Muscle of arm (tissue), 14 donors: ENCODE data around the gene PROM2. TPM values are rescaled to one million over a fixed set of nuclear protein-coding genes. Genes with fewer than 3 reads are reported as not detected.
"Not testable (repeated sequence)": the region's sequence is repeated elsewhere in the genome, so short reads cannot be mapped to it uniquely, and the experiment has no call there.

Experiments used
- DNase-seq: peaks from one replicate; pipeline ENCODE4 v3.0.0-alpha.2; 2013
- long read RNA-seq, 11 donors: transcript quantifications; one replicate each; lab custom pipeline, GENCODE V29; 2026
- polyA plus RNA-seq, 12 donors: library from polyadenylated mRNA; unstranded; fragments of 120-200 nt; gene quantifications; one replicate each; pipeline ENCODE4 v1.2.1, GENCODE V29; 2013; ENCODE audit not compliant: insufficient read length in 12 of 12

PROM2 gene, protein sequence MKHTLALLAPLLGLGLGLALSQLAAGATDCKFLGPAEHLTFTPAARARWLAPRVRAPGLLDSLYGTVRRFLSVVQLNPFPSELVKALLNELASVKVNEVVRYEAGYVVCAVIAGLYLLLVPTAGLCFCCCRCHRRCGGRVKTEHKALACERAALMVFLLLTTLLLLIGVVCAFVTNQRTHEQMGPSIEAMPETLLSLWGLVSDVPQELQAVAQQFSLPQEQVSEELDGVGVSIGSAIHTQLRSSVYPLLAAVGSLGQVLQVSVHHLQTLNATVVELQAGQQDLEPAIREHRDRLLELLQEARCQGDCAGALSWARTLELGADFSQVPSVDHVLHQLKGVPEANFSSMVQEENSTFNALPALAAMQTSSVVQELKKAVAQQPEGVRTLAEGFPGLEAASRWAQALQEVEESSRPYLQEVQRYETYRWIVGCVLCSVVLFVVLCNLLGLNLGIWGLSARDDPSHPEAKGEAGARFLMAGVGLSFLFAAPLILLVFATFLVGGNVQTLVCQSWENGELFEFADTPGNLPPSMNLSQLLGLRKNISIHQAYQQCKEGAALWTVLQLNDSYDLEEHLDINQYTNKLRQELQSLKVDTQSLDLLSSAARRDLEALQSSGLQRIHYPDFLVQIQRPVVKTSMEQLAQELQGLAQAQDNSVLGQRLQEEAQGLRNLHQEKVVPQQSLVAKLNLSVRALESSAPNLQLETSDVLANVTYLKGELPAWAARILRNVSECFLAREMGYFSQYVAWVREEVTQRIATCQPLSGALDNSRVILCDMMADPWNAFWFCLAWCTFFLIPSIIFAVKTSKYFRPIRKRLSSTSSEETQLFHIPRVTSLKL
- polyA plus RNA-seq, result 10 to 100 TPM in 1 of 12 donors, 1 to 10 TPM in 5, under 1 TPM in 4, not detected in 2; 0.41 to 15.6 (median 1.1) TPM
- long read RNA-seq, donor 1, result 0 reads
- long read RNA-seq, donor 2, result 0 reads
- long read RNA-seq, donor 3, result 0 reads
- long read RNA-seq, donor 4, result 0 reads
- long read RNA-seq, donor 5, result 0 reads
- long read RNA-seq, donor 6, result 0 reads
- long read RNA-seq, donor 7, partial matches to known transcripts, result 0 of 1 reads
- long read RNA-seq, donor 7, other reads (novel, unspliced or antisense), result 0 of 1 reads
- long read RNA-seq, donor 8, result 0 reads
- long read RNA-seq, donor 9, result 0 reads
- long read RNA-seq, donor 10, result 0 reads
- long read RNA-seq, donor 11, result 0 reads

DNA sequence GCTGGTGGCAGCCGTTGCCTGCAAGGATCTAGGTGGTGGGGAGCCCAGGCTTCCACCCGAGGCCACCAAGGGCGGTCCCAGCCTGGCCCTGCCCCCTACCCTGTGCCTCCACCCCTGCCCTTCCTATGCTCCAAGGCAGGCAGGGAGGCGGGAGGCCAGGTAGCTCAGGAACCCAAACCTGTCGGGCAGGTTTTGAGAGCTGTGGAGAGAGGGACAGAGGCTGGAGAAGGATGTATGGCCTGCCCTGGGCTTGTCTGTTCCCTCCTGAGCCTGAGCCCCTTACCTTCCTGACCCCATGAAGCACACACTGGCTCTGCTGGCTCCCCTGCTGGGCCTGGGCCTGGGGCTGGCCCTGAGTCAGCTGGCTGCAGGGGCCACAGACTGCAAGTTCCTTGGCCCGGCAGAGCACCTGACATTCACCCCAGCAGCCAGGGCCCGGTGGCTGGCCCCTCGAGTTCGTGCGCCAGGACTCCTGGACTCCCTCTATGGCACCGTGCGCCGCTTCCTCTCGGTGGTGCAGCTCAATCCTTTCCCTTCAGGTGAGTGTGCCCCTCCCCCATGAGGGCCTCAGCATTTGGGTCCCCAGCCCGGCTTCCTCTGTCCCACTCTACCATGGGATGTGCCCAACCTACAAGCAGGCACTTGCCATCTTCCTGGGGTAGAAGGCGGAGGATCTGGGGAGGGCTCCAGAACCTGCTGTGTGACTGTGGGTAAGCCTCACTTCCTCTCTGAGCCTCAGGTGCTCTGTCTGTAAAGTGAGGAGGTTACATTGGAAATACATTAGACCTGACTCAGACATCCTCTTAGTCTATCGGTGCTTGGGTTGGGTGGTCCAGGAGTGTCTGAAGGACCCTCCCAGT is at the start of gene PROM2:
PROM2 (plus strand) TSS at position 159 of the 860 bp plus-strand sequence; CDS start at position 296, 137 bp downstream.
- no peak for DNase-seq

DNA sequence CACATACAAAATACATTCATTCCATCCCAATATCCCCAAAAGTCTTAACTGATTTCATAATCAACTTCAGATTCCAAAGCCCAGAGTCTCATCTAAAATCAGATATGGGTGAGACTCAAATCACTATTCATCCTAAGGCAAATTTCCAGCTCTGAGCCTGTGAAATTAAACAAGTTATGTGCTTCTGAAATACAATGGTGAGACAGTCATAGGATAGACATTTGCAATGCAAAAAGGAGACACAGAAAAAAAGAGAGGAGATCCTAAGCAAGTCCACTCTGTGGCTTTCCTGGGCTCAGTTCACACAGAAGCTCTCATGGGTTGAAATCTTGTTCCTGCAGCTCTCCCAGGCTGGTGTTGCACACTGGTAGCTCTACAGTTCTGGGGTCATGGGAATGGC is 48.6 kb upstream of the PROM2 start:
- no peak for DNase-seq

DNA sequence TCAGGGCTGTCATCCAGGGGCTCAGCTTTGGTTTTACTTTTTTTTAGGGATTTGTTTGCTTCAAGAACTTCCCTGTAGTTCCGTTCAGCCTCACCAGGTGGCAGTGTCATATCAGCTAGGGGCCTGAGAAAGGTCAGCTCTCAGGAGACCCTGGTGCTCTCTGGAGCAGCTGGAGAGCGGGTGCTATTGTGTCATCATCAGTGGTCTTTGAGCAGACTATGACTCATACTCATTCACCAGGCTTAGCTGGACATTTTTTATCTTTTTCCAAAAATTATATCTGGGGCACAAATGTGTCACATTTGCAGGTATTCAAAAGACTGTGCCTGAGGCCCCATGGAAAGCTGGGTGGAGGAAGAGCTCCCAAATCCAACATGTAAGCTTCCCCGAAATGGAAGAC is 42.5 kb upstream of the PROM2 start:
- DNase-seq, result peak; percentile 23

DNA sequence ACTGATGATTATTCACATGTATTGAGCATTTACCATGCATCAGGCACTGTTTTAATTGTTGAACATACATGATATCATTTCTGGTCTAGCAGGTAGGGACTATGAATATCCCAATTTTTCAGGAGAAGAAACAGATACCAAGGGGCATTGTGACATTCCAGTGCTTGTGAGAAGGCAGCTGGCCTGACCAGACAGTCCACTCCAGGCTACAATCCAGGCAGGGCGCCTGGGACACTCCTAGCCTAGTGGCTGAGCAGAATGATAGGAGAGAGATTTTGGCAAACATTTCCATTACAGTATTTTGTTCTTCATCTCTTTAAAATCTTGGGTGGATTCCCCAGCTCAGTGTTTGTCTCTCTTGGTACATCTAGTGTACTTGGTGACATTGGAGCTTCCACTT is 42.0 kb upstream of the PROM2 start:
- no peak for DNase-seq

DNA sequence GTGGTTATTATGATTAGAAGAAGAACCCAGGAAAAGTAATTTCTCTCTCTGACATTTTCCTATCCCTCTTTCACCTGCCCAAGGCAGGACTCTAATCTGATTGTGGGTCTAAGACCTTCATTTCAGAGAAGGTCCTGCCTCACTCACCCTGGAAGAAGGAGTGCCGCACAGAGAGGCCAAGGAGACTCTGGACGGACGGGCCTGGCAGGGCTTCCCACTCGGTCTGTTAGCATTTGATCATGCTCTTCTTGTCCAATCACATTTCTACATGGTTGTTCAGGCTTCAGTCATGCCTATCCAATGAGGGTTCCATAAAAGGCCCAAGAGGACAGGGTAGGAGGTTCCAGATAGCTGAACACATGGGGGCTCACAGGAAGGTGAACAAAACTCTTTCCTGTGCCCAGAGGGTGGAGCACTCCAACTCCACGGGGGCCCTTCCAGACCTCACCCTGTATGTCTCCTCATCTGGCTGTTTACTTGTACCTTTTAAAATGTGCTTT is 39.9 kb upstream of the PROM2 start:
- DNase-seq, result no peak

DNA sequence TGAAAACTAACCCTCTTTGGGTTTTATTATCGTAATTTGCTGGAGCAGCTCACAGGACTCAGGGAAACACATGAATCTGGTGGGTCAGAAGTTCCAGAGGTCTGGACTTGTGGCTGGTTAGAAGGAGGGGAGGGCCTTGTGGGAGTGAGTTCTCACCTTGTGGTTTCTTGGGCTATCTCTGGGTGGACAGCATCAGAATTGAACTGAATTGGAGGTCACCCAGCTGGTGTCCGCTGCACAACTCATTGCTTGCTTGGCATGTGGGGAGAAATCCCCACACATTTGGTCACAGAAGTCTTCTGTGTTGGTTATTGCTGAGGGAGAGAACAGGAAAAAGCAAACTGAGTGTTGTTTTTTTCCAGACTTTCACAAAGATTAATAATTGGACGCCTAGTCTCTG is 39.4 kb upstream of the PROM2 start:
- no peak for DNase-seq

DNA sequence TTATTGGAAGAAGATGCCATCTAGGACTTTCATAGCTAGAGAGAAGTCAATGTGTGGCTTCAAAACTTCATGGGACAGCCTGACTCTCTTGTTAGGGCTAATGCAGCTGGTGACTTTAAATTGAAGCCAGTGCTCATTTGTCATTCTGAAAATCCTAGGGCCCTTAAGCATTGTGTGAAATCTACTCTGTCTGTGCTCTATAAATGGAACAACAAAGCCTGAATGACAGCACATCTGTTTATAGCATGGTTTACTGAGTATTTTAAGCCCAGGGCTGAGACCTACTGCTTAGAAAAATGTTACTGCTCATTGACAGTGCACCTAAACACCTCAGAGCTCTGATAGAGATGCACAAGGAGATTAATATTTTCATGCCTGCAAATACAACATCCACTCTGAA is 36.1 kb upstream of the PROM2 start:
- no peak for DNase-seq

DNA sequence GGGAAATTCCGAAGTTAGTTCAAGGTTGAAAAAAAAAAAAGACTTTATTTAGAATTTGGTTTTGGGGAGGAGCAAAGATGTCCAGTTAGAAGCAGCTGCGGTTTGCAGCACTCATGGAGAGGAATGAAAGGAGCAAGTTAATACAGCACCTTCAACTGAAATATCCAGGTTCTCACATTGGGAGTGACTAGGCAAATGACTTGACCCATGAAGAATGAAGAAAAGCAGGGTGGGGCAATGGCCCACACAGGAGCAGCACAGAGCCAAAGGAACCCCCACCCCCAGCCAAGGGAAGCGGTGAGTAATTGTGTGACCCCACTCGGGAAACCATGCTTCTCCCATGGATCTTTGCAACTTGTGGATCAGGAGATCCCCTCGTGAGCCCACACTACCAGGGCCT is 34.2 kb upstream of the PROM2 start:
- no peak for DNase-seq

DNA sequence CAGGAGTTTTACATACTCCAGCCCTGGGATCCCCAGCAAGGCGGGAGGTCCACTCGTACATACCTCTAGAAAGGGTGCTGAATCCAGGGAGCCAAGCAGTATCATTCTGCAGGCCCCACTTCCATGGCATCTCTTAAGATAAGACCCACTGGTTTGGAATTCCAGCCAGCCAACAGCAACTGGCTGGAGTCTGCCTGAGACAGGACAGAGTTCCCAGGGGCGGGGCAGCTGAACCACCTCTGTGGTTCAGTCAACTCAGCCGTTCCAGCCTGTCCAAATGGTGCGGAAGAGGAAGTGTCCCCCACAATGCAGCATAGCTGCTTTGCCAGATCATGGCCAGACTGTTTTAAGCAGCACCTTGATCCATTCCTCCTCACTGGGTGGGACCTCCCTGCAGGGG is 33.7 kb upstream of the PROM2 start:
- no peak for DNase-seq

DNA sequence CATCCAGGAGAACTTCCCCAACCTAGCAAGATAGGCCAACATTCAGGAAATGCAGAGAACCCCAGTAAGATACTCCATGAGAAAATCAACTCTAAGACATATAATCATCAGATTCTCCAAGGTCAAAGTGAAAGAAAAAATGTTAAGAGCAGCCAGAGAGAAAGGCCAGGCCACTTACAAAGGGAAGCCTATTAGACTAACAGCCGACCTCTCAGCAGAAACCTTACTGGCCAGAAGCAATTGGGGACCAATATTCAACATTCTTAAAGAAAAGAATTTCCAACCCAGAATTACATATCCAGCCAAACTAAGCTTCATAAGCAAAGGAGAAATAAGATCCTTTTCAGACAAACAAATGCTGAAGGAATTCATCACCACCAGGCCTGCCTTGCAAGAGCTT is 32.2 kb upstream of the PROM2 start:
- not testable (repeated sequence) for DNase-seq

DNA sequence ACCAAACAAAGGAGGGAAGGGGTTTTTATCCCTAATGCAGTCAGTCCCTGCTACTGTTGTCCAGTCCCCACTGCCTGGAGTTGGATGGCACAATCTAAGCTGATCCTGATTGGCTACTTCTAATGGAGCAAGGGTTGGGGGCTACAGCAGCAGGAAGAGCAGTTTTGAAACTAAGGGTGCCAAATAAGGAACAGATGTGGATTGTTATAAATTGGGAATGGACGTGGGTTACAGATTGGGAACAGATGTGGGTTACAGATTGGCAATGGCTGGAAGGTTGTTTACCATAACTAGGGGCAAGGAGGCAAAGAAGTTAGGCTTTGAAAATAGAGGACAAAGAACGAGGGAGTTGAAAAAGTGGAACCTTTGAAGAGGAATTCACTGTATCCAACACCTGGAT is 16.0 kb upstream of the PROM2 start:
- DNase-seq, result no peak

DNA sequence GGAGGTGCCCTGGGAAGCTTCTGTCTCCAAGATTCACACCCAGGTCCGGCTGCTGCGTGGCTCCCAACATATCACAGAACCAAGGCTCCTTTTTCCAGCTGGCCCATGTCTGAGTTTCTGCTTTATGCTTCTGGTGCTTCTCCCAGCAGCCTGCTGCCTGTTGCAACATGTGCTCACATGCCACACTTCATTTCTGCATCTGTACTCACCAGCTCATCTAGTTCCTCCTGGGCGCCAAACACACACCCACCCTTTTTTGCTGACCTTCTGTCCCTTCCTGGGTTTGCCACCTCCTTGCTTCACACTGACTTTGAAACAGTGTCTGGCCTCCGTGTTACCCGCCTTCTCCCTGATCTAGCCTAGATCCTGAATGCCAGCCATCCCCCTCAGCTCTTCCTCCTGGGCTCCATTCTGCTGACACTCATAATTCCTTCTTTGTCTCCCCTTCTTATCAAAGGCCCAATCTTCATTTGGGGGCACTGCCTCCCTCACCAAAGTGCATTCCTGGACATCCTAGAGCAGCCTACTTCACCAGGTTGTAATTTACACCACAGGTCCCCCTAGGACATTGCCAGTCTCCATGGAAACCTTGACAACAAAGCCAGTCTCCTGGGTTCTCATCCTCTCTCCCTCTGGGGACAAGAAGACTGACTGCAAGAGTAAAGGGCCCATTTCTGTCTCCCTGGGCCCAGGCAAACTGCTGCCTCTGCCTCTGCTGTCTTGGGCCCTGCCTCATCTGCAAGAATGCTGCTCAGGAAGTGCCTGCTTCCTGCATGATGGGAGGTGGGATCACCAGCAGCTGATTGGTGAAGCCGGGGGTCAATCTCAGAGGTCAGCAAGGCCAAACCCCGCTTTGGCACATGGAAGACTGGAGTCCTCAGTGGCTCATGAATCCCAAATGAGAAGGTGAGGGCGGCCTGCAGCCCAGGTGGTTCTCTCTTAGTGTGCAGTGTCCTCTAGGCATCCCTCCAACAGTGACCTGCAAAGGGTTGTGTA is 13.9 kb upstream of the PROM2 start:
- no peak for DNase-seq

DNA sequence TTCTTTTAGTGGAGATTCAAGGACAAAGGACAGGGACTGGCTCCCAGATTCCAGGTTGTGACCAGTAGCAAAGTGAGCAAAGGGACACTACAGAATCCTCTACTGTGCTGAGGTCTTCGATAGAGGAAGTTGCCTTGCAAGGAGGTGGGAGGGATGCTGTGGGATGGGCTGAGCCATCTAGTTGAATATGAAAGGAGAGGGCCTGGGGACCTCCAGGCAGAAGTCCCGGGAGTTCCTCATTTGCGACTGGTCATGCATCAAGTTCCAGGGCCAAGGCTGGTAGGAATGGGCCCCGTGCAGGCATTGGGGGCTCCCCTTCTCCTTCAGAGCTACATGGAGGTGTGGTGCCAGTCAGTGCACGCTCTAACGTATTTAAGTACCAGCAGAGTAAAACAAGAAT is 12.6 kb upstream of the PROM2 start:
- DNase-seq, result no peak

DNA sequence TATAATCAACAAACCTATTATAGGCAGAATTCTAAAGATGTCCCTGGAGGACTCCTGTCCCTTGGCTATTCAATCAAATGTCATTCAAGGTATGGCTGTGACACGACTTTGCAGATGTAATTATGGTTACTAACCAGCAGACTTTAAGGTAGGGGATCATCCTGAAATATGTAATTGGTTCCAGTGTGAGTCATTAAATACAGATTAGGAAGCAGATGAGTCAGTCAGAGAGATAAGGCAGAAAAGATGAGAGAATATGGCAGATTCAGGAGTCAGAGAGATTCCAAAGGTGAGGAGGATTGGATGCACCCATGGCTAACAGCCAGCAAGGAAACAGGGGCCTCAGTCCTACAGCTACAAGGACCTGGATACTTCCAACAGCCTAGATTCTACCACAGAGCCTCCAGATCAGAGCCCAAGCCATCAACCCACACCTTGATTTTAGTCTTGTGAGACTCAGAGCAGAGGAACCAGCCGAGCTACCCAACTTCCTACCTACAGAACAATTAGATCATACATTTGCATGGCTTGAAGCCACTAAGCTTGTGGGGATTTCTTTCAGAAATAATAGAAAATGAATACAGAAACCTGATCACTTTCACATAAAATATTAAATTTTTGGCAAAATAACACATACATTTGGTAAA is 11.2 kb upstream of the PROM2 start:
- no peak for DNase-seq

DNA sequence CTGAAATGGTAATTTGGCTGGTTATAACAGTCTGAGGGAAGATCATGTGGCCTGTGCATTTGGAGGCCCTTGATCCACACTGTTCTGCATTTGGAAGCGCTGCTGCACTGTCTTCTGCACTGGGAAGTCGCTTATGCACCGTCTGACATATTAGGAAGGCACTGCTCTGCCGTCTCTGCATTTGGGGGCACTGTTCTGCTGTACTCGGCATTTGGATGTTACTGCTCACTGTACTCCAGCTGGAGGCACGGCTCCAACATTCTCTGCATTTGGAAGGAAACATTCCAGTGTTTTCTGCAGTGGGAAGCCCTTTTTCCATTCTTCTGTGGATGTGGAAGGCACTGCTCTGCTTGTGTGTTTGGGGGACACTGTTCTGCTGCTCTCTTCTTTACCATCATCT is 9.6 kb upstream of the PROM2 start:
- peak; percentile 27 for DNase-seq

DNA sequence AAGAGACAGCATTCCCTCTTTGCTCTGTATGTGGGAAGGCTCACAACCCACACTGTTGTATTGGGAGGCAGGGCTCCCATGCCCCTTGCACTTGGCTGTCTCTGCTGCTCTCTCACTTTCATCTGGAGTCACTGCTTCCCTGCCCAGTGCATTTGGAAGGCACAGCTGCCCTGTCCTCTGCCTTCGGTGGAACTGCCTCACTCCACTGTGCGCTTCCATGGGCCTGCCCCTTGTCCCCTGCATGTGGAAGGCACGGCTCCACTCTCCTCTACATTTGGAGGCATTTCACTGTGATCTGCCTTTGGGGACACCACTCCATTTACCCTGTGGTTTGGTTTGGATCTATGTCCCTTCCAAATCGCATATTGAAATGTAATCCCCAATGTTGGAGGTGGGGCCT is 9.1 kb upstream of the PROM2 start:
- DNase-seq, result no peak

DNA sequence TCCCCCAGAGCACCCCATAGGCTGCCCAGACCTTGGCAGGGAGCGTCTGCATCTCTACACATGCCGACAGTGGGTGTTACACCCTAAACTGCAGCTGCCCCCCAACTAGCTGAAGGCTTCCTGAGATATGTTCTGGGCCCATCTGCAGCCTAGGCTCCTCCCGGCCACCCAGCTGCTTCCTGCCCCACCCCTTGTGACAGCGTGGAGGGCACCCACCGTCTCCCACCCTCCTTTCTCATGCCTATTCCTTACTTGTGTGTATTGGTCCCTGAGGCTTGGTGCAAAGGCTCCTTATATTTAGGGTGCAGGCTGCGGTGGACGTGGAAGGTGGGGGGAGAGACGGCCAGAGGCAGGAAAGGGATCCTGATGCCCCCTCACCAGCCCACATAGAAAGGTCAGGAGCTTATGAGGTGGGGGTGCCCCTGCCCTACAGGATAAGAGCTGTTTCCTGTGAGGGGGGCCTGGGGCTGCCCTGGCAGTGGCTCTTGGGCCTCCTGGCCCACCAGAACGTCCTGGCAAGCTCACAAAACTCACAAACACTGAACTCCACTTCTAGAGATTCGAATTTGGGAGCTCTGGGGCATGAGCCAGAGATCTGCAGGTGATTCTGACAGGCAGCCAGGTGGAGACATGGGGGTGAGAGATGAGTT is 7.3 kb upstream of the PROM2 start:
- no peak for DNase-seq

DNA sequence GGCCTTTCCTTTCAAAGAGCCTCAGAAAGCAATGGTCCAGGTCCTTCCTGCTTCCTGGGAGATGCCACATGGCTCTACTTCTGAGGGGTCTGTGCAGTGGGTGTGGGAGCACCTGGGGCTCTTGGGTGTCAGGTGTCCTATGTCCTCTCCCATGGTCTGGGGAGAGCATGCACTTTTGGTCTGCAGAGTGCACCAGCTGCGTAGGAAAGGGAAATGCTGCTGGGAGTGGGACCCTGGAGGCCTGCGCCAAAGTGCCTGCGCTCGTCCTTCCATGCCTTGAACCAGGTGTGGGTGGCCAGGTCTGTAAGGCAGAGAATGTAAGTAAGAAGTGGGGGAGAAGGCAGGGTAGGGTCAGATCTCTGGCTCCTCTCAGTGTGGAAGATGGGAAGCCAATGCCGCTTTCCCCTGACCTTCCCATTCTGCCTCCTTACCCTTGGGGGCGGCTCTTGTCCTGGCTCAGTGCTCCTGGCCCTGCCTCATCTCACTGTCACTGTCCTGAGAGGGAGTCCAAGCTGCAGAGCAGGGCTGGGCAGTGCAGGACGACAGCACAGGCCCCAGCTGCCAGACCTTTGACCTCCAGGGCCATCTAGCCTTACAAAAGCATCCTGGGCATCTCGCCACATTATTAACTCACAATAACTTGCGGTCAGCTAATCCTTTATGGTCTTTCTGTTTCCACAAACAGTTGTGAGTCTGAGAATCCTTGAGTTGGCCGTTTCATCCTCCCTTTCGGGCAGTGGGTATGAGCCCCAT is 6.6 kb upstream of the PROM2 start:
- DNase-seq, result no peak
